PC-9 (cell line): ENCODE data around the gene PAQR4. TPM values are rescaled to one million over a fixed set of nuclear protein-coding genes. Genes with fewer than 3 reads are reported as not detected.

Source experiments
- BruUV-seq: library from RNA; stranded (reverse); fragments of 400-500 nt; replicated peaks from 2 replicates; lab custom pipeline; 2021; lab: Mats Ljungman, UMichigan
- CTCF ChIA-PET: fragments of 300-600 bp; sonication (Branson Sonifier 250); formaldehyde crosslinking; loops from one replicate; lab custom pipeline; 2022; ENCODE audit warnings: antibody characterized with exemption; lab: Charles Lee
- POLR2A ChIA-PET: fragments of 300-600 bp; sonication (Branson Sonifier 250); formaldehyde crosslinking; loops from one replicate; lab custom pipeline; 2022; ENCODE audit warnings: antibody characterized with exemption; ENCODE audit not compliant: unreplicated experiment; lab: Charles Lee
- DNase-seq, 2 experiments: peaks; one replicate each; pipeline versions ENCODE4 v3.0.0 to v3.0.0-alpha.2; 2015 to 2022; ENCODE audit warnings: mixed read lengths in 1 of 2
- H2AFZ ChIP-seq: fragments of 200-600 bp; sonication (generic); 2 replicates; pipeline ENCODE4 v1.8.1; 2017; ENCODE audit warnings: antibody characterized with exemption
- H3F3A ChIP-seq: fragments of 200-600 bp; sonication (generic); 2 replicates; pipeline ENCODE4 v1.8.1; 2017; ENCODE audit warnings: antibody characterized with exemption, mild to moderate bottlenecking, low read depth; ENCODE audit not compliant: insufficient read depth
- H3K27ac ChIP-seq: fragments of 200-600 bp; sonication (generic); 2 replicates; pipeline ENCODE4 v1.6.1; 2016; ENCODE audit warnings: mixed run types
- H3K27me3 ChIP-seq: fragments of 200-600 bp; sonication (generic); 2 replicates; pipeline ENCODE4 v1.6.1; 2016; ENCODE audit warnings: low read depth, mixed run types; ENCODE audit not compliant: insufficient read depth
- H3K36me3 ChIP-seq: fragments of 200-600 bp; sonication (generic); 2 replicates; pipeline ENCODE4 v1.6.1; 2016; ENCODE audit warnings: low read depth, mixed run types
- H3K4me1 ChIP-seq: fragments of 200-600 bp; sonication (generic); replicated peaks from 2 replicates; pipeline ENCODE4 v1.6.1; 2016; ENCODE audit warnings: mixed run types; ENCODE audit not compliant: insufficient read depth
- H3K4me2 ChIP-seq: fragments of 200-600 bp; sonication (generic); 2 replicates; pipeline ENCODE4 v1.6.1; 2017; ENCODE audit warnings: mixed run types
- H3K4me3 ChIP-seq: fragments of 200-600 bp; sonication (generic); 2 replicates; pipeline ENCODE4 v1.6.1; 2016; ENCODE audit warnings: mixed run types
- H3K79me2 ChIP-seq: fragments of 200-600 bp; sonication (generic); 2 replicates; pipeline ENCODE4 v1.6.1; 2017; ENCODE audit warnings: low read depth, mixed run types
- H3K9me2 ChIP-seq: fragments of 200-600 bp; sonication (generic); 2 replicates; pipeline ENCODE4 v1.8.1; 2017; ENCODE audit warnings: mild to moderate bottlenecking; ENCODE audit not compliant: insufficient read depth
- H3K9me3 ChIP-seq: fragments of 200-600 bp; sonication (generic); 2 replicates; pipeline ENCODE4 v1.8.1; 2016; ENCODE audit warnings: low read depth; ENCODE audit not compliant: insufficient read depth
- H4K20me1 ChIP-seq: fragments of 200-600 bp; sonication (generic); 2 replicates; pipeline ENCODE4 v1.8.1; 2017; ENCODE audit not compliant: insufficient read depth
- EZH2 ChIP-seq: fragments of 200-600 bp; sonication (generic); IDR thresholded peaks from 2 replicates; pipeline ENCODE4 v1.8.0; 2017; ENCODE audit warnings: antibody characterized with exemption, low read depth
- intact Hi-C: fragments of 100-400 bp; cut with micrococcal nuclease; formaldehyde crosslinking; loops from one replicate; pipeline ENCODE4 v1.10.0; 2022; ENCODE audit not compliant: unreplicated experiment
- total RNA-seq: library from RNA; stranded (reverse); gene quantifications from 2 replicates; pipeline ENCODE4 v1.2.3, GENCODE V29; 2021
- TF ChIP-seq, protein P1 (sequence below): fragments of 200-600 bp; sonication (generic); conservative IDR thresholded peaks from 2 replicates; pipeline ENCODE4 v1.6.1; 2017; ENCODE audit warnings: mixed run types, antibody characterized with exemption, mild to moderate bottlenecking, moderate library complexity

PAQR4 gene
- total RNA-seq, 1 experiment from 2014 or later = 40.7 TPM

DNA sequence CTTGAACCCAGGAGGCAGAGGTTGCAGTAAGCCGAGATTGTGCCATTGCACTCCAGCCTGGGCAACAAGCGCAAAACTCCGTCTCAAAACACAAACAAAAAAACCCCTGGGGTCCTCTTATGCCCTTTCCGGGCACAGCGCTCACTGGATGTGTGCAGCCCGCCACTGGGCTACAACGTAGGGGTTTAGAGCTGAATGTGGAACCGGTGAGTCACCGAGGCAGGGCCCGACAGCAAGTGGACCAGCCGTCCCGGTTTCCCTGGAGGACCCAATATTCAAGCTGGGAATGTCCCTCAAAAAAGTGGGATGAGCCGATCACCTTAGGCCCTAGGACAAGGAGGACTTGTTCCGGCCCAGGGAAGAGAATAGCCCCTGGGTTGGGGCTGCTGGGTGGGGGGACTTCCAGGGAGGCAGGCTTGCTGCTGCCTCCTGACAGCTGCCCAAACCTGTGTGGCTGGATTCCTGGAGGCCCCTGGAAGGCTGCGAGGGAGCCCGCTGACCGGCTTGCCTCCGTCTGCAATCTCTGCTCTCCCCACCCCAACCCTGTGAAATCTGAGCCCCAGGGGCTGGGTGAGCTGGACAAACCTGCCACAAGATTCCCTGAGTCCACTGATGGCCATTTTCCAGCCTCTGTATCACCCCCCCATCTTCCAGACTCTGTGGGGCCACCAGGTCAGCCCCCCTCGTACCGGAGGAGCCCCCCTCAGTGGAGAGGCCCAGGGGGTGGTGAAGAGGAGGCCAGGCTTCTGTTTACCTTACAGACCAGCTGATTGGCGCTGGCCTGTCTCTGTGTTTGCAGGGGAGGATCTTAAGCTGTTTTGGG lies 40.6 kb downstream of the PAQR4 start:
- no peak overlapping the region for H2AFZ ChIP-seq
- no peaks in the 10 kb centered on the region for H4K20me1 ChIP-seq
- peak overlapping the region; percentile 72 for H3K4me2 ChIP-seq
- ChIA-PET CTCF (interaction anchor here (0.5 to 1.9 kb wide), 5 partner anchors 12 to 46 kb away, joined by 3 to 5 read pairs (median 5); partner anchors contain the start of gene KREMEN2), POLR2A (interaction anchor here (0.5 to 2.0 kb wide), 6 partner anchors 11 to 1378 kb away, joined by 4 to 34 read pairs (median 5); partner anchors contain the start of genes RPS2 and TNFRSF12A)
- no peak for TF ChIP-seq EZH2
- TF ChIP-seq, protein P1, sequence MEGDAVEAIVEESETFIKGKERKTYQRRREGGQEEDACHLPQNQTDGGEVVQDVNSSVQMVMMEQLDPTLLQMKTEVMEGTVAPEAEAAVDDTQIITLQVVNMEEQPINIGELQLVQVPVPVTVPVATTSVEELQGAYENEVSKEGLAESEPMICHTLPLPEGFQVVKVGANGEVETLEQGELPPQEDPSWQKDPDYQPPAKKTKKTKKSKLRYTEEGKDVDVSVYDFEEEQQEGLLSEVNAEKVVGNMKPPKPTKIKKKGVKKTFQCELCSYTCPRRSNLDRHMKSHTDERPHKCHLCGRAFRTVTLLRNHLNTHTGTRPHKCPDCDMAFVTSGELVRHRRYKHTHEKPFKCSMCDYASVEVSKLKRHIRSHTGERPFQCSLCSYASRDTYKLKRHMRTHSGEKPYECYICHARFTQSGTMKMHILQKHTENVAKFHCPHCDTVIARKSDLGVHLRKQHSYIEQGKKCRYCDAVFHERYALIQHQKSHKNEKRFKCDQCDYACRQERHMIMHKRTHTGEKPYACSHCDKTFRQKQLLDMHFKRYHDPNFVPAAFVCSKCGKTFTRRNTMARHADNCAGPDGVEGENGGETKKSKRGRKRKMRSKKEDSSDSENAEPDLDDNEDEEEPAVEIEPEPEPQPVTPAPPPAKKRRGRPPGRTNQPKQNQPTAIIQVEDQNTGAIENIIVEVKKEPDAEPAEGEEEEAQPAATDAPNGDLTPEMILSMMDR = no peak
- H3K27ac ChIP-seq = peak overlapping the region; percentile 67
- intact Hi-C loops = loop anchor here (1.0 kb wide), 1 partner anchor 11 kb away; the partner anchor contains the start of gene TNFRSF12A
- no peaks in the 10 kb centered on the region for H3K36me3 ChIP-seq
- peak overlapping the region; percentile 22; the same call in 1 of the 2 replicates for H3K4me3 ChIP-seq
- peaks cover 76% of the 10 kb centered on the region for H3F3A ChIP-seq
- H3K27me3 ChIP-seq = no peaks in the 10 kb centered on the region
- BruUV-seq = no TSS peak
- no peaks in the 10 kb centered on the region for H3K9me2 ChIP-seq
- peaks cover 19% of the 10 kb centered on the region for H3K79me2 ChIP-seq
- H3K4me1 ChIP-seq = peaks cover 90% of the 10 kb centered on the region
- DNase-seq = peak; percentile 94 to 98
- H3K9me3 ChIP-seq = no peaks in the 10 kb centered on the region

DNA sequence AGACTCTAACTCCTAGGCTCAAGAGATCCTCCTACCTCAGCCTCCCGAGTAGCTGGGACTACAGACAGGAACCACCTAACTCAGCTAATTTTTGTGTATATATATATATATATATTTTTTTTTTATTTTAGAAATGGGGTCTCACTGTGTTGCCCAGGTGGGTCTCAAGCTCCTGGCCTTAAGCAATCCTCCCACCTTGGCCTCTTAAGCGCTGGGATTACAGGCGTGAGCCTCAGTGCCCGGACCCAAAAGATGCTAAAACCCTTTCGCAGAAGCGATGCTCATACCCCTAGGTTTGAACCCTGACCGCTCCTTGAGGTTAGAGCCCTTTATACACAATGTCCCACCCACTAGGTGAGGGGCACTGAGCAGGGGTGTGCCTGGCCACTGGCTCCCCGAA lies 41.4 kb downstream of the PAQR4 start:
- H3K4me2 ChIP-seq = peak overlapping the region; percentile 72
- 0 out of 2 replicates have a peak overlapping the region, but pooled peaks have one; percentile 18 for H3K4me3 ChIP-seq
- peaks cover 73% of the 10 kb centered on the region for H3F3A ChIP-seq
- H2AFZ ChIP-seq = no peak overlapping the region
- no peaks in the 10 kb centered on the region for H3K36me3 ChIP-seq
- peak overlapping the region; percentile 67 for H3K27ac ChIP-seq
- no peaks in the 10 kb centered on the region for H4K20me1 ChIP-seq
- intact Hi-C loops = loop anchor here (1.0 kb wide), 1 partner anchor 10 kb away; the partner anchor contains the start of gene TNFRSF12A
- peaks cover 95% of the 10 kb centered on the region for H3K4me1 ChIP-seq
- no peaks in the 10 kb centered on the region for H3K9me3 ChIP-seq
- BruUV-seq = no TSS peak
- peaks cover 19% of the 10 kb centered on the region for H3K79me2 ChIP-seq
- no peaks in the 10 kb centered on the region for H3K9me2 ChIP-seq
- no peak for DNase-seq
- ChIA-PET CTCF (interaction anchor here (0.8 to 1.9 kb wide), 3 partner anchors 18 to 21 kb away, joined by 5 read pairs; no protein-coding TSS in a partner anchor), POLR2A (interaction anchor here (0.5 to 2.0 kb wide), 5 partner anchors 10 to 1377 kb away, joined by 3 to 34 read pairs (median 5); partner anchors contain the start of gene TNFRSF12A)
- TF ChIP-seq EZH2 = no peak
- no peaks in the 10 kb centered on the region for H3K27me3 ChIP-seq

DNA sequence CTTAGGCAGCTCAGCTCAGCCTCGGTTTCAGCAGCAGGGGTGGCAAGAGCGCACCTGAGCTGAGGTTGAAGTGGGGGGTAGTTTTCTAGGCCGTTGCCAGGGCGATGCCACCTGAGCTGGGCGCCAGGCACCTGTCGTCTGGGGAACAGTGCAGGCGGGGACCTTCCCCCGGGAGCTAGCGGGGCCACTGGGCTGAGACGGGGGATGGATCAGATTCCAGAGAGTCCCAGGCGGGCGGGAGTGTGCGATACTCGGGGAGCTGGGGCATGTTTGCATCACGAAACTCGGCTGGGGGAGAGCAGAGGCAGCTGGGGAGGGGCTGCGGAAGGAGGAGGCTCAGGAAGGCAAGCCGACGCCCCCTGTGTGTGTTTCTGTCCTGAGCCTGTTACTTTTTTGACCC lies 43.1 kb downstream of the PAQR4 start:
- Histone ChIP-seq H3K4me3 (peak overlapping the region; percentile 37; the same call in 1 of the 2 replicates), H3K79me2 (peaks cover 7% of the 10 kb centered on the region; the same call in 1 of the 2 replicates), H4K20me1 (no peaks in the 10 kb centered on the region), H2AFZ (no peak overlapping the region), H3K4me2 (peak overlapping the region; percentile 71), H3K4me1 (peaks cover 78% of the 10 kb centered on the region), H3K9me2 (no peaks in the 10 kb centered on the region), H3K27ac (peak overlapping the region; percentile 86), H3F3A (peaks cover 75% of the 10 kb centered on the region), H3K27me3 (no peaks in the 10 kb centered on the region), H3K36me3 (no peaks in the 10 kb centered on the region), H3K9me3 (no peaks in the 10 kb centered on the region)
- intact Hi-C loops = no loop called here
- ChIA-PET POLR2A (interaction anchor here (0.8 to 1.8 kb wide), 3 partner anchors 9 to 21 kb away, joined by 7 to 29 read pairs (median 25); partner anchors contain the start of genes HCFC1R1, THOC6 and TNFRSF12A), CTCF (interaction anchor here (0.7 to 1.3 kb wide), 4 partner anchors 8 to 1241 kb away, joined by 3 to 5 read pairs (median 4); partner anchors contain the start of gene FLYWCH2)
- BruUV-seq = TSS peak; percentile 16
- DNase-seq = peak in 1 of 2 experiments; percentile 71
- TF ChIP-seq, protein P1 = no peak
- TF ChIP-seq EZH2 = no peak
